ENCODE results near the gene CHL1. TPM values are rescaled to one million over a fixed set of nuclear protein-coding genes. Genes with fewer than 3 reads are reported as not detected.

Gene CHL1
- total RNA-seq, 4 donors from 2014 or later = 28.2 to 49.2 (median 35.8) TPM

GRCh38 chr3:411226-411625, 214.7 kb downstream of the CHL1 start:
- 18 to 20% methylated on average over 1 to 2 of the region's 2 CpGs for WGBS, 2 donors (ENCODE audit: low coverage in 1 of 2)
- Histone ChIP-seq H3K4me1 (no peaks in the 10 kb centered on the region), H3K27ac (no peak overlapping the region), H3K36me3 (no peaks in the 10 kb centered on the region), H3K9me3 (no peaks in the 10 kb centered on the region), H3K4me3 (no peak overlapping the region), H3K27me3 (peaks cover 17% of the 10 kb centered on the region)
- TF ChIP-seq POLR2A (IDR thresholded peaks at IDR 0.05) (no peak), EP300 (IDR thresholded peaks at IDR 0.05) (no peak), POLR2AphosphoS5 (IDR thresholded peaks at IDR 0.05) (no peak), CTCF (IDR thresholded peaks at IDR 0.05) (no peak)
- no peak for ATAC-seq

GRCh38 chr3:414063-414462, 217.5 kb downstream of the CHL1 start:
- H3K9me3 ChIP-seq = no peaks in the 10 kb centered on the region

GRCh38 chr3:418239-418929, 221.8 kb downstream of the CHL1 start:
- Histone ChIP-seq H3K4me1 (no peaks in the 10 kb centered on the region), H3K27ac (no peak overlapping the region), H3K4me3 (no peak overlapping the region), H3K36me3 (no peaks in the 10 kb centered on the region), H3K27me3 (no peaks in the 10 kb centered on the region), H3K9me3 (no peaks in the 10 kb centered on the region)
- 74 to 75% methylated on average over 6 to 7 of the region's 7 CpGs for WGBS, 2 donors (ENCODE audit: low coverage in 1 of 2)
- no peak for ATAC-seq
- TF ChIP-seq POLR2AphosphoS5 (IDR thresholded peaks at IDR 0.05) (no peak), EP300 (IDR thresholded peaks at IDR 0.05) (no peak)

More at GRCh38 chr3:414063-414462, 217.5 kb downstream of the CHL1 start:
- Histone ChIP-seq H3K27ac (no peak overlapping the region), H3K27me3 (peaks cover 17% of the 10 kb centered on the region), H3K36me3 (no peaks in the 10 kb centered on the region), H3K4me1 (no peaks in the 10 kb centered on the region), H3K4me3 (no peak overlapping the region)
- ATAC-seq = no peak
- TF ChIP-seq POLR2AphosphoS5 (IDR thresholded peaks at IDR 0.05) = no peak
- peak in 1 of 4 experiments; percentile 25 for TF ChIP-seq CTCF (IDR thresholded peaks at IDR 0.05)

GRCh38 chr3:420584-420983, 224.0 kb downstream of the CHL1 start:
- Histone ChIP-seq H3K9me3 (no peaks in the 10 kb centered on the region), H3K36me3 (no peaks in the 10 kb centered on the region), H3K27me3 (no peaks in the 10 kb centered on the region), H3K4me3 (no peak overlapping the region), H3K4me1 (no peaks in the 10 kb centered on the region), H3K27ac (no peak overlapping the region)
- ATAC-seq = no peak
- WGBS, 2 donors (ENCODE audit: low coverage in 1 of 2) = 85 to 90% methylated on average over 5 of the region's 5 CpGs
- no peak for TF ChIP-seq EP300 (IDR thresholded peaks at IDR 0.05)

GRCh38 chr3:425079-425478, 228.5 kb downstream of the CHL1 start:
- Histone ChIP-seq H3K4me1 (no peaks in the 10 kb centered on the region), H3K27me3 (no peaks in the 10 kb centered on the region), H3K27ac (no peak overlapping the region), H3K4me3 (no peak overlapping the region), H3K36me3 (no peaks in the 10 kb centered on the region), H3K9me3 (no peaks in the 10 kb centered on the region)
- TF ChIP-seq POLR2A (IDR thresholded peaks at IDR 0.05) (no peak), CTCF (IDR thresholded peaks at IDR 0.05) (no peak), POLR2AphosphoS5 (IDR thresholded peaks at IDR 0.05) (no peak)
- ATAC-seq = no peak
- WGBS, 2 donors (ENCODE audit: low coverage in 1 of 2) = 16 to 24% methylated on average over 2 to 3 of the region's 3 CpGs

GRCh38 chr3:426072-426471, 229.5 kb downstream of the CHL1 start:
- Histone ChIP-seq H3K27me3 (no peaks in the 10 kb centered on the region), H3K9me3 (no peaks in the 10 kb centered on the region), H3K27ac (no peak overlapping the region), H3K4me3 (no peak overlapping the region), H3K36me3 (no peaks in the 10 kb centered on the region), H3K4me1 (no peaks in the 10 kb centered on the region)
- 31 to 80% methylated on average over 1 of the region's 1 CpG for WGBS, 2 donors (ENCODE audit: low coverage in 1 of 2)
- ATAC-seq = no peak
- no peak for TF ChIP-seq POLR2AphosphoS5 (IDR thresholded peaks at IDR 0.05)
- TF ChIP-seq EP300 (IDR thresholded peaks at IDR 0.05) = no peak
- no peak for TF ChIP-seq CTCF (IDR thresholded peaks at IDR 0.05)
- no peak for TF ChIP-seq POLR2A (IDR thresholded peaks at IDR 0.05)

Data from gastroesophageal sphincter (tissue), 4 donors.